LNCAP (cell line): Measurements from ENCODE around the gene DENND4C.

Source experiments
- CTCF ChIP-seq: fragments of 450-650 bp; IDR thresholded peaks from 2 replicates; pipeline ENCODE4 v1.5.1; 2017; ENCODE audit warnings: mild to moderate bottlenecking

DENND4C gene

DNA sequence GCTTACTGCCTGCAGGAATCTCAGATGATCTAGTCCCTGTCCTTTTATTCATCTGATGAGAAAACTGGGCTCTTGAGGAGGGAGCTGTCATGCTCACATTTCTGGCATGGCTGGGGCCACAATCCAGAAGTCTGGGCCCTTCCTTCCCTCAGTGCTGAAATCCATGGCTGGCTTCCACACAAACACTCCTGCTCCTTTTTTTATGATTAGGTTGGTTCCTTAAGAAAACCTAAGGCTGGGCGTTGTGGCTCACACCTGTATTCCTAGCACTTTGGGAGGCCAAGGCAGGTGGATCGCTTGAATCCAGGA lies 179.7 kb downstream of the DENND4C start:
- no peak for TF ChIP-seq CTCF

GRCh38 chr9:19410594-19410993 lies 180.1 kb downstream of the DENND4C start:
- TF ChIP-seq CTCF, result no peak

DNA sequence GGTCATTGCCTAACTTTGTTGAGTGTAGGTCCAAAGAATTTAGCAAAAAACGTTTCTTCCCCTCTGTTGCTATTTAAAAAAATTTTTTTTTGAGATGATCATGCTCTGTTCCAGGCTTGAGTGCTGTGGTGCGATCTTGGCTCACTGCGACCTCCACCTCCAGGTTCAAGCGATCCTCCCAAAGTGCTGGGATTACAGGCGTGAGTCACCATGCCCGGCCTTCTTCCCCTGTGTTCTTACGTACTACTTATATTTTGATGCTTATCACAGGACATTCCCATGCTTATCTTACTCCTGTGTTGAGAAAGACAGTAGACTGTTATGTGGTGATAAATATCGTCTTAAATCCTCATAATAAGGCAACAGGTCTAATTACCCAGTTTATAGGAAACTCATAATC lies 180.8 kb downstream of the DENND4C start:
- no peak for TF ChIP-seq CTCF

- no peak for TF ChIP-seq CTCF
These were observed 185.7 kb downstream of the DENND4C start for GRCh38 chr9:19416143-19416542.

GRCh38 chr9:19420877-19421276 lies 190.4 kb downstream of the DENND4C start:
- TF ChIP-seq CTCF, result no peak
